CD4-positive, alpha-beta T cell (primary cell): ENCODE measurements around the gene PRSS36. TPM values are rescaled to one million over a fixed set of nuclear protein-coding genes. Genes with fewer than 3 reads are reported as not detected.

Source experiments
- ATAC-seq: fragments of 200-7000 bp; cut with Tn5 transposase; one replicate; pipeline ENCODE4 v1.10.0; 2022; ENCODE audit warnings: mild to moderate bottlenecking; ENCODE audit not compliant: poor library complexity
- CTCF ChIA-PET: fragments of 350-600 bp; sonication (Branson Sonifier 250); formaldehyde crosslinking; loops from one replicate; lab custom pipeline; 2021; ENCODE audit warnings: antibody characterized with exemption, inconsistent platforms; lab: Charles Lee
- POLR2A ChIA-PET: fragments of 350-600 bp; sonication (Branson Sonifier 250); formaldehyde crosslinking; loops from one replicate; lab custom pipeline; 2021; ENCODE audit warnings: antibody characterized with exemption, inconsistent platforms; lab: Charles Lee
- DNase-seq, 14 experiments: peaks; one replicate each; pipeline ENCODE4 v3.0.0-alpha.2; 2013 to 2020; ENCODE audit warnings: mixed read lengths in 2 of 14
- H3K27ac ChIP-seq, 2 donors: one replicate each; pipeline versions ENCODE4 v1.5.1 to v1.7.0; 2013; ENCODE audit warnings: low read length in 2 of 2, low read depth in 1 of 2, mild to moderate bottlenecking in 1 of 2
- H3K27me3 ChIP-seq, 2 experiments: 1 replicate in 1 of 2; 2 replicates in 1 of 2; pipeline versions ENCODE4 v1.6.1 to v1.7.0; 2013; ENCODE audit warnings: low read length in 2 of 2, control low read depth in 1 of 2, mild to moderate bottlenecking in 1 of 2, moderate library complexity in 1 of 2; ENCODE audit not compliant: insufficient read depth in 2 of 2, control insufficient read depth in 1 of 2
- H3K36me3 ChIP-seq: one replicate; pipeline ENCODE4 v1.6.1; 2013; ENCODE audit warnings: low read length, control low read depth; ENCODE audit not compliant: insufficient read depth
- H3K4me1 ChIP-seq: one replicate; pipeline ENCODE4 v1.6.1; 2013; ENCODE audit warnings: low read length, control low read depth; ENCODE audit not compliant: insufficient read depth
- H3K4me3 ChIP-seq: one replicate; pipeline ENCODE4 v1.5.1; 2013; ENCODE audit warnings: mild to moderate bottlenecking, low read length, moderate library complexity
- H3K9me3 ChIP-seq, 2 experiments: 1 replicate in 1 of 2; 2 replicates in 1 of 2; pipeline versions ENCODE4 v1.6.1 to v1.7.0; 2013; ENCODE audit warnings: low read length in 2 of 2, mild to moderate bottlenecking in 2 of 2, control low read depth in 1 of 2, moderate library complexity in 1 of 2; ENCODE audit not compliant: control insufficient read depth in 1 of 2, insufficient read depth in 1 of 2
- H3K27ac Mint-ChIP-seq: one replicate; pipeline ENCODE4 v1.8.0; 2020; ENCODE audit warnings: mixed read lengths
- H3K27me3 Mint-ChIP-seq: one replicate; pipeline ENCODE4 v1.8.0; 2021; ENCODE audit warnings: mixed read lengths
- H3K36me3 Mint-ChIP-seq: one replicate; pipeline ENCODE4 v1.8.0; 2021; ENCODE audit warnings: low read depth, mixed read lengths
- H3K4me1 Mint-ChIP-seq: one replicate; pipeline ENCODE4 v1.8.0; 2021; ENCODE audit warnings: low read depth, mixed read lengths
- H3K4me3 Mint-ChIP-seq: one replicate; pipeline ENCODE4 v1.8.0; 2020; ENCODE audit warnings: mild to moderate bottlenecking, mixed read lengths
- H3K9me3 Mint-ChIP-seq: one replicate; pipeline ENCODE4 v1.8.0; 2020; ENCODE audit warnings: mixed read lengths
- intact Hi-C, 2 experiments: fragments of 100-400 bp; cut with DNase I in 1 of 2; cut with micrococcal nuclease in 1 of 2; formaldehyde crosslinking; loops; one replicate each; pipeline versions ENCODE4 v1.15.1 to v1.9.0; 2023 to 2025; cut with DNase I, micrococcal nuclease
- total RNA-seq, 174 experiments: library from RNA in 2 of 174; stranded (reverse) in 2 of 174; gene quantifications; one replicate each; pipeline ENCODE4 v1.2.3 and lab custom pipeline; 2021 to 2026
- TF ChIP-seq, protein P1 (sequence below): fragments of 200-600 bp; IDR thresholded peaks from one replicate; pipeline ENCODE4 v1.8.0; 2022; ENCODE audit warnings: antibody characterized with exemption, mild to moderate bottlenecking

Gene PRSS36
- total RNA-seq, 2 experiments from 2014 or later: 0.33 to 0.56 TPM

DNA sequence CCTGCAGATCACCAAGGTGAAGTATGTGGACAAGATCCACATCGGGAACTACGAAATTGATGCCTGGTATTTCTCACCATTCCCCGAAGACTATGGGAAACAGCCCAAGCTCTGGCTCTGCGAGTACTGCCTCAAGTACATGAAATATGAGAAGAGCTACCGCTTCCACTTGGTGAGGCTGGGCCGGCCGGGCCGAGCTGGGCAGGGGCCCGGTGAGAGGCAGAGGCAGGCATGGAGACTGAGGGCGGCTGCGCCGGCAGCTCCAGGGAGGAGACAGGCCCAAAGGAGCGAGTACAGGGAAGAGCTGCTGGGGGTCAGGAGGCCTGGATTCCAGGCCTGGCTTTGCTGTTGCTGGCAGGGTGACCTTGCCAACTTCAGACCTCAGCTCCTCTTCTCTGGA lies 22.7 kb downstream of the PRSS36 start:
- Mint-ChIP-seq H3K27ac (no peak overlapping the region), H3K9me3 (no peaks in the 10 kb centered on the region), H3K27me3 (no peaks in the 10 kb centered on the region), H3K4me1 (peaks cover 6% of the 10 kb centered on the region), H3K36me3 (peaks cover 63% of the 10 kb centered on the region), H3K4me3 (no peak overlapping the region)
- H3K27ac ChIP-seq: no peak overlapping the region
- no peaks in the 10 kb centered on the region for H3K27me3 ChIP-seq
- CTCF ChIA-PET: no interaction called here
- intact Hi-C loops: no loop called here
- DNase-seq (no peak), ATAC-seq (no peak)
- no peak overlapping the region for H3K4me3 ChIP-seq
- TF ChIP-seq, protein P1, sequence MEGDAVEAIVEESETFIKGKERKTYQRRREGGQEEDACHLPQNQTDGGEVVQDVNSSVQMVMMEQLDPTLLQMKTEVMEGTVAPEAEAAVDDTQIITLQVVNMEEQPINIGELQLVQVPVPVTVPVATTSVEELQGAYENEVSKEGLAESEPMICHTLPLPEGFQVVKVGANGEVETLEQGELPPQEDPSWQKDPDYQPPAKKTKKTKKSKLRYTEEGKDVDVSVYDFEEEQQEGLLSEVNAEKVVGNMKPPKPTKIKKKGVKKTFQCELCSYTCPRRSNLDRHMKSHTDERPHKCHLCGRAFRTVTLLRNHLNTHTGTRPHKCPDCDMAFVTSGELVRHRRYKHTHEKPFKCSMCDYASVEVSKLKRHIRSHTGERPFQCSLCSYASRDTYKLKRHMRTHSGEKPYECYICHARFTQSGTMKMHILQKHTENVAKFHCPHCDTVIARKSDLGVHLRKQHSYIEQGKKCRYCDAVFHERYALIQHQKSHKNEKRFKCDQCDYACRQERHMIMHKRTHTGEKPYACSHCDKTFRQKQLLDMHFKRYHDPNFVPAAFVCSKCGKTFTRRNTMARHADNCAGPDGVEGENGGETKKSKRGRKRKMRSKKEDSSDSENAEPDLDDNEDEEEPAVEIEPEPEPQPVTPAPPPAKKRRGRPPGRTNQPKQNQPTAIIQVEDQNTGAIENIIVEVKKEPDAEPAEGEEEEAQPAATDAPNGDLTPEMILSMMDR: no peak
- peaks cover 63% of the 10 kb centered on the region for H3K36me3 ChIP-seq
- peaks cover 17% of the 10 kb centered on the region for H3K4me1 ChIP-seq
- POLR2A ChIA-PET: interaction anchor here (1.0 to 2.6 kb wide), 3 partner anchors 10 to 53 kb away, joined by 3 to 9 read pairs (median 4); partner anchors contain the start of genes FUS and KAT8
- H3K9me3 ChIP-seq: no peaks in the 10 kb centered on the region

DNA sequence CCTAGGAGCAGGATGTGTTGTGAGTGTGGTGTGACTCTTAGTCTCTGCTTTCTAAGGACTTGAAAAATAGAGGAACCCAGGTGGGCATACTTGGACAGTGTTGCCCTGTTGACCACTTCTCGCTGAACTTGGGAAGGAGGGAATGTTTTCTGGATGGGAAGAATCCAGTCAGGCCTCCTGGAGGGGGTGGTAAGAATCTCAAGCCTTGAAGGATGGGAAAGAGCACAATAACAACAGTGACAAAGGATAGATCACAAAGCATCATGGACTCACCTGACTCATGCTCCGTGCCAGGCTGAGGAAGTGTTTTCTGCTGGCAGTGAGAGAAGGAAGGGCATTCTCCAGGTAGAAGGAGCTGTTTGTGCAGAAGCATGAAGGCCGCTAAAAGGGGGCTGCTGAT lies 24.0 kb downstream of the PRSS36 start:
- DNase-seq: no peak
- Histone ChIP-seq H3K4me3 (no peak overlapping the region), H3K27me3 (no peaks in the 10 kb centered on the region), H3K4me1 (peaks cover 17% of the 10 kb centered on the region), H3K9me3 (no peaks in the 10 kb centered on the region), H3K27ac (no peak overlapping the region), H3K36me3 (peaks cover 63% of the 10 kb centered on the region)
- H3K27ac Mint-ChIP-seq: peak overlapping the region; percentile 66
- POLR2A ChIA-PET: interaction anchor here (1.3 to 2.6 kb wide), 3 partner anchors 8 to 54 kb away, joined by 4 to 9 read pairs (median 4); partner anchors contain the start of genes FUS and KAT8
- peaks cover 6% of the 10 kb centered on the region for H3K4me1 Mint-ChIP-seq
- no peak for ATAC-seq
- H3K27me3 Mint-ChIP-seq: no peaks in the 10 kb centered on the region
- no peak overlapping the region for H3K4me3 Mint-ChIP-seq
- H3K9me3 Mint-ChIP-seq: no peaks in the 10 kb centered on the region
- CTCF ChIA-PET: no interaction called here
- TF ChIP-seq, protein P1: no peak
- intact Hi-C loops: no loop called here
- peaks cover 68% of the 10 kb centered on the region for H3K36me3 Mint-ChIP-seq

DNA sequence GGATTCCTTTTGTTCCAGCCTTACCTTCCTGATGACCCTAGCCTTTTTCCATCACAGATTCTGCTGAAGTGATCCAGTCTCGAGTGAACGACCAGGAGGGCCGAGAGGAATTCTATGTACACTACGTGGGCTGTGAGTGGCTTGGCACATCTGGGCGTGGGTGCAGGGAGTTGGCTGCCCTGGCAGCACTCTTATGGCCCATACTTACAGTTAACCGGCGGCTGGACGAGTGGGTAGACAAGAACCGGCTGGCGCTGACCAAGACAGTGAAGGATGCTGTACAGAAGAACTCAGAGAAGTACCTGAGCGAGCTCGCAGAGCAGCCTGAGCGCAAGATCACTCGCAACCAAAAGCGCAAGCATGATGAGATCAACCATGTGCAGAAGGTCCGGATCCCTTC lies 29.7 kb downstream of the PRSS36 start:
- no peak overlapping the region for H3K27ac ChIP-seq
- H3K4me1 Mint-ChIP-seq: peaks cover 17% of the 10 kb centered on the region
- peaks cover 47% of the 10 kb centered on the region for H3K36me3 ChIP-seq
- ATAC-seq (no peak), DNase-seq (no peak)
- CTCF ChIA-PET: interaction anchor here (4.6 kb wide), 1 partner anchor 22 kb away, joined by 26 read pairs; no protein-coding TSS in a partner anchor
- no peak overlapping the region for H3K4me3 ChIP-seq
- no peaks in the 10 kb centered on the region for H3K27me3 Mint-ChIP-seq
- peaks cover 23% of the 10 kb centered on the region for H3K4me1 ChIP-seq
- no peaks in the 10 kb centered on the region for H3K9me3 Mint-ChIP-seq
- POLR2A ChIA-PET: interaction anchor here (1.2 to 3.5 kb wide), 2 partner anchors 22 to 46 kb away, joined by 6 to 17 read pairs; partner anchors contain the start of genes ZNF646 and ZNF668
- TF ChIP-seq, protein P1: no peak
- H3K9me3 ChIP-seq: no peaks in the 10 kb centered on the region
- H3K27me3 ChIP-seq: no peaks in the 10 kb centered on the region
- H3K4me3 Mint-ChIP-seq: no peak overlapping the region
- H3K27ac Mint-ChIP-seq: no peak overlapping the region
- H3K36me3 Mint-ChIP-seq: peaks cover 62% of the 10 kb centered on the region
- intact Hi-C loops: no loop called here
